HG02623 (cell line): ENCODE data around the gene C16orf86.

Experiments
- ATAC-seq: cut with Tn5 transposase; IDR thresholded peaks from one replicate; pipeline ENCODE4 v1.9.1; 2021; ENCODE audit warnings: moderate library complexity; ENCODE audit not compliant: unreplicated experiment

Gene C16orf86

GRCh38 chr16:67653128-67653788 lies 13.4 kb upstream of the C16orf86 start:
- no peak for ATAC-seq

- ATAC-seq, result no peak
These were observed 12.7 kb upstream of the C16orf86 start for GRCh38 chr16:67653789-67654402.

DNA sequence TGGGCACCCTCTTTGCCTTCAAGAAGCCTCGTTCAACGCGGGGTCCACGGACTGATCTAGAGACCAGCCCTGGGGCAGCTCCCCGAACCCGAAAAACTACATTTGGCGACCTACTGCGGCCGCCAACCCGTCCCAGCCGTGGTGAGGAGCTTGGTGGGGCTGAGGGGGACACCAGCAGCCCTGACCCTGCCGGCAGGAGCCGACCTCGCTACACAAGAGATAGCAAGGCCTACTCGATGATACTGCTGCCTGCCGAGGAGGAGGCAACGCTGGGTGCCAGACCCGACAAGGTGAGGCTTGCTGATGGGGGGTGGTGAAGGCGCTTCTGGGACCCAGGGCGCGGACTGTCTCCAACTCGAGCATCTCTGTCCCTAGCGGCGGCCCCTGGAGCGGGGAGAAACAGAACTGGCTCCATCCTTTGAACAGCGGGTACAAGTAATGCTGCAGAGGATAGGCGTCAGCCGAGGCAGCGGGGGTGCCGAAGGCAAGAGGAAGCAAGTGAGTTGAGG lies 12.2 kb upstream of the C16orf86 start:
- ATAC-seq, result no peak

GRCh38 chr16:67655363-67655762 lies 11.3 kb upstream of the C16orf86 start:
- ATAC-seq, result no peak

GRCh38 chr16:67656344-67657016 lies 10.1 kb upstream of the C16orf86 start:
- ATAC-seq, result no peak

- ATAC-seq, result no peak
These were observed 9.5 kb upstream of the C16orf86 start for GRCh38 chr16:67657017-67657608.

GRCh38 chr16:67657751-67658518 lies 8.7 kb upstream of the C16orf86 start:
- ATAC-seq, result no peak

- ATAC-seq, result no peak
These were observed 7.6 kb upstream of the C16orf86 start for GRCh38 chr16:67658849-67659674.

GRCh38 chr16:67659675-67660563 lies 6.7 kb upstream of the C16orf86 start, which contains the start of gene ACD:
TSS of gene ACD (minus strand) at chr16:67660260. CDS start at chr16:67660220, 40 bp downstream.
- ATAC-seq, result peak; percentile 47

- peak; percentile 65 for ATAC-seq
These were observed 6.0 kb upstream of the C16orf86 start, which contains the start of gene PARD6A for GRCh38 chr16:67660564-67661028. TSS of gene PARD6A (plus strand) at chr16:67660960. CDS start at chr16:67661039, 79 bp downstream.

GRCh38 chr16:67661101-67661761 lies 5.4 kb upstream of the C16orf86 start:
- no peak for ATAC-seq

GRCh38 chr16:67661886-67662652 lies 4.5 kb upstream of the C16orf86 start:
- ATAC-seq, result no peak

- ATAC-seq, result no peak
These were observed 4.0 kb upstream of the C16orf86 start for GRCh38 chr16:67662653-67663010.

GRCh38 chr16:67663151-67663876 lies 3.3 kb upstream of the C16orf86 start:
- no peak for ATAC-seq

- no peak for ATAC-seq
These were observed 2.8 kb upstream of the C16orf86 start for GRCh38 chr16:67663877-67664222.

DNA sequence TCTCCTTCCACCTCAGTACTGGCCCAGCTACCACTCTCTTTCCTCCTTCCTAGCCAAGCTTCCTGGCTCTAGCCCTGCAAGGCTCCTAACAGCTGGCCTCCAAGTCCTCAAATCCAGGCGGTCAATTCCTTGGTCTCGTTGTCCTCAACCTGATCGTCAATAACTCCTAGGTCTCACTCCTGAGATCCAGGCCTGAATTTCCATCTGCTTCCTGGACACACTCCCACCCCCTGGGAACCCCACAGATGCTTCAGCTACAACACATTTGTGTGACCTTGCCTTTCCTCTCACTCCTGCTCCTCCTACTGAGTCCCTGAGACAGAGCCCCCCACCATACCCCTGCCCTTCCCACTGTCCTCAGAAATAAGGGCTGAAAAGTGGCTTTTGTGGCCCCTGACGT lies 2.4 kb upstream of the C16orf86 start:
- no peak for ATAC-seq

GRCh38 chr16:67664871-67665270 lies 1.7 kb upstream of the C16orf86 start:
- no peak for ATAC-seq
